ENCODE results near the gene MTTP. TPM values are rescaled to one million over a fixed set of nuclear protein-coding genes. Genes with fewer than 3 reads are reported as not detected.

MTTP gene
- total RNA-seq, 1 donor from 2014 or later: 0.74 TPM

DNA sequence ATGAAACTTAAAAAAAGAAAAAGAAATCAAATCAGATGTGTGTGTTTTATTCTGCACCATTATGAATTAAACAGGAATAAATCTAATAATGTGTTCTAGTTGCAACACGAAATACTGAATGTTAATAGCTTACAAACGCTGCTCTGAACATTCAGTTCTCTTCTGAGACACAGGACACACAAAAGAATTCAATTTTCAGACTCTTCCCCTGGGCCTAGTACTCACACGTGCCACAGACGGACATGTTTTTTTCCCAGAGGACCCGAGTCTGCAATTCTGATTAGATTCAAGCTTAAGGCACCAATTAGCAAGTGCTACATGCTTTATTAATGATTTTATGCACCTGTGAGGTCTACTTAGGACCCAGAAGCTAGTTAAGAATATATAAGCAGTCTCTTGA lies 62.5 kb downstream of the MTTP start:
- no peak for DNase-seq (ENCODE audit: low spot score)

DNA sequence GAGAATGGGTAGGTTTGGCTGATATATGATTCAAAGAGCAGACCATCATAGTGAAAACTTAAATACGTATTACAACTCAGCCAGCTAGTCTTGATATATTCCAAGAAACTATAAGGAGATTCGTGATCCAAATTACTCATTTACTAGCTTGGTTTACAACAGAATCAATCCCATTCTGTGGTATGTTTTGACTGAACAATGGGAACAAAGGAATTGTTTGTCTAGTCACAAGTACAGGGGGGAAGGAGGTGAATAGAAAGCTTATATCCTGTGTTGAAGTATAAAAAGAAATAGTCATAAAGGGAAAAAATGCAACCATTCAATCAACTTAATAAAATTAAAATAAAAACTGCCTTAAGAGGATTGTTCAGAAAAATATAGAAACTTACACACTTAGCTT lies 66.1 kb downstream of the MTTP start:
- DNase-seq (ENCODE audit: low spot score): no peak

DNA sequence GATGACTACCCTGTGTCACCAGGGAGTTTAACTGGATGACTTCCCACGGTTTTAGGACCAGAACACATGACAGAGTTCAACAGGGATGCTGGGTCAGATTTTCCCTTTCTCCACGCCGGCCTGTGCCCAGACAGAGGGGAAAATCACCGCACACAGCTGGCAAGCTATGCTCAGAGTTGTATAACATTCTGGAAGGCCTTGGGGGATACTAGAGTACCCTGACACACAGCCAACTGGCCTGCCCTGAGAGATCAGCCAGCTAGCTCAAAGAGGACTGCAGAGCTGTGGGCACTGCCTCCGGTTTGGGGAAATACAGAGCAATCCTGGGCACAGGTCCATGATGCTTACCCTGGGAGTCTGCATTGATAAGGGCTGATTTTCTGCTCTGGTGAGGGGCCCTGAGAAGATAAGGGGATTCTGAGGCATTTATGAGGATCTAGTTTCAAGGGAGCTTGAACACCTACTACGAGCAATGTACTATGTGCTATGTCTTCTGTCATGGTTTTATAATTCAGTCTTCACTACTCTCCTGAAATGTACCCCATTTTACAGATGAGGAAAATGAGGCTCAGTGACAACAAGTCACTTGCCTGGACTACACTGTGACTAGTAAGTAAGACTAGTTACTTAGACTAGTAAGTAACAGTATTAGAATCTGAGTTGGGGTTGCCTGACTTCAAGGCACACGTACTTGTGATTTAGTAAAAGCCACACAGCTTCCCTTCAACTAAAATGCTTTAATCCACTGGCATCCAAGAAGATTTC lies 68.3 kb downstream of the MTTP start:
- no peak for DNase-seq (ENCODE audit: low spot score)

DNA sequence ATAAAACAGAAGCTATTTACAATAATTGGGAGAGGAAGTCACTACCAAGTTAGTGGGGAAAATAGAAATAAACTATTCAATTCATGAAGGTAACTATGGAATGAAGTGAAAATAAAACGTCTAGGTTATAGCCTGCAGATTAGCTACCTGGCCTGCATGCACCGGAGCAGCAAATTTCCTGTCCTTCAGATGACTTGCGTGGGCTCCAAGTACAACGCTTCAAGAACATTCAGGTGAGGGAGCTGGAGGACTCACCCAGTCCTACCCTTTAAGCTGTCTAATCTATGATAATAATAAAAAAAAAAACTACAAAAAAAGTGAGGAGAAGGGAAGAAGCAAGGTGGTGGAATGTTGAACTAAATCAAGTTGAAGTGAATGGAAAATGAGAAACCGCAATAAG lies 69.8 kb downstream of the MTTP start:
- DNase-seq (ENCODE audit: low spot score): no peak

DNA sequence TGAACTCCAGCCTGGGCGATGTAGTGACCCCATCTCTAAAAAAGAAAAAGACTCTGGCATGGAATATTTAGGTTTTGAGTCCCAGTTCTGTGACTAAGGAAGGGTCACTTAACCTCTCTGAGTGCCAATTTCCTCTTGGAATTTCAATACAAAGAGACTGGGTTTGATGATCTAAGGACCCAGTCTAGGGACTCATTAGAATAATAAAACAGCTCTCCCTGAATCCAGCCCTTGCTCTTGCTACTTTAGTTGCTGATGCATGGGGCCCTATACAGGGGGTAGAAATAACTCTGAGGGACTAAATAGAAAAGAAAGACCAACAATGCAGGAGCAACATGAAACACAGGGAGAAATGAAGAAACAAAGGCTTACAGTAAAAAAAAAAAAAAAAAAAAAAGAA lies 70.4 kb downstream of the MTTP start:
- no peak for DNase-seq (ENCODE audit: low spot score)

DNA sequence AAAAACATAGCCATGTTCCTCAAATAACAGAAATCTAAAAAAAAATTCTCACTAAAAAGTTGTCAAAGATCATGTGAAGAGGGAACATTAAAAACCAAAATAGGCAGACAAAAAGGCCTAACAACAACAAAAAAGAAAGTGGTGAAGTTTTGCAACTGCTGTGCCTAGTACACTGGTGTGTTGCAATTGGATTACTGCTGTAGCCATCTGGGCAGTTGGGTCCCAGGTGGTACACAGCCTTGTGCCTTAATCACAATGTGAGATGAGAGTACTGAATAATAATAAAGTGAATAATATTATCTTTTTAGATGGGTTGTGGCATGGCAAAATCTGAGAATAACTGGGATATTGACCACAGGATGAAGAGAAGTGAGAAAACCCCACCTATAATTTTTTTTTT lies 71.0 kb downstream of the MTTP start:
- no peak for DNase-seq (ENCODE audit: low spot score)

DNA sequence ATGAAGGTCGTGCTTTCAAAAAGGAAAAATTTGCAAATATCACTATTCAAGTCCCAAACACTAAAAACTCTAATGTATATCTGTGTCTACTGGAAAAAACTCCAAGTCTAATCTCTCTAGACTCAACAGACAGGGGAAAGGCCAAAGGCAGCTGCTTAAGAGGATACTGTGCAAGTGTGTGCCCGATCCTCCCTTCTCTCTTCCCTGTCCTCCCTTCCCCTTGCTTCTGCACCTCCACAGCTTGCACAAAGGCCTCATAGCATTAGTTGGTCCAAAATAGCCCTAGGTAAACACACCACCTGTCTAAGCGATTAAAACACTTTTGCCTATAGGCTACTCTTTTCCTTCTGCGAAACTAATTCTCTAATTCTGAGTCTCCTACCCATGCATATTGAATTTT lies 72.4 kb downstream of the MTTP start:
- no peak for DNase-seq (ENCODE audit: low spot score)

DNA sequence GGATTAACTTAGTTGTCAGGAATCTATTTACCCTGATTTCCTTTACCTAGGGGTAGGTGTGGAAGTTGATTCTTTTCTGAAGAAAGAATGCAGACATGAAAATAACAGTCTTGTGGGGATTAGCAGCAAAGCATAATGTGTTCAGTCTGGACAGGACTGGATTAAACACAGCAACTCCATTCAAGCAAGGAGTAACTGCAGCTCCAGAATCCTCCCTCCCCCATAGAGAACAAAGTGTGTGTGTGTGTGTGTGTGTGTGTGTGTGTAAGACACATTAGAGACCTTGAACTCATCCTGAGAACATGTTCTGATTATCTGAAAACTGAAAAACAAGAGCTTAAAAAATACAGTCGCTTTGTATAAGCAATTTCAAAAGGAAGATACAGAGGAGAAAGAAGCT lies 73.7 kb downstream of the MTTP start:
- no peak for DNase-seq (ENCODE audit: low spot score)

DNA sequence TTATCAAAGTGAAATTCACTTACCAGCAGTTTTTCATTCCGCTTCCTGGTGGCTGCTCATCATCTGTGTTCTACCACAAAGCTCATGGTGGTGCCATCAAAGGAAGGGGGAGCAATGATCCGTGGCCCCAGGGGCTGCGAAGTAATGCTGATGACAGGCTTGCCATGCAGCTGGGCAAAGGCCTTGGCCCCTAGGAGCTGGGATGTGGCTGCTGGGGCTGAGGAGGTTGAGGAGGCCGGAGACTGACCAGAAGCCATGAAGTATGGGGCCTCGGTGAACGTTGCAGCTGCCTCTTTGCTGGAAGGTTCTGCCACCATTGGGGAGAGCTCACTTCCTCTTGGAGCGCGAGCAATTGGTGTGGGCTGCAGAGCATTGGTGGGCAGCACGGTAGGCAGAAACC lies 74.6 kb downstream of the MTTP start:
- no peak for DNase-seq (ENCODE audit: low spot score)

DNA sequence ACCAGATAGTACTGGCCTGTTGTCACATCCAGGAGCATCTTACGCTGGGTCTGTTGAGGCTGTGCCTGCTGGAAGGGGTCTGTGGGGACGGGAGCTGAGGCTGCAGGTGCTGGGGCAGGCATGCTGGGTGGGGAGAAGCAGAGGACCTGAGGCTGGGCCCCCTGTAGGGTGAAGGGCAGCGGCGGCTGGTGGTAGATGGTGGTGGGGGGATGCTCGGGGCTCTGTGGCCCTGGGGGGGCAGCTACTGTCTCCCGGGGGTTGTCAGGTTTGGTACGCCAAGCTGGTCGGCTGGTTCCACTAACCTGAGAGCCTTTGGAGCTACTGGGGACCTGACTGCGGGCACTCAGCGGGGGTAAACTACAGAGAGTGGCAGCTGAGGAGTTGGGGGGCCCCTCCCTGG lies 75.2 kb downstream of the MTTP start:
- DNase-seq (ENCODE audit: low spot score): no peak

DNA sequence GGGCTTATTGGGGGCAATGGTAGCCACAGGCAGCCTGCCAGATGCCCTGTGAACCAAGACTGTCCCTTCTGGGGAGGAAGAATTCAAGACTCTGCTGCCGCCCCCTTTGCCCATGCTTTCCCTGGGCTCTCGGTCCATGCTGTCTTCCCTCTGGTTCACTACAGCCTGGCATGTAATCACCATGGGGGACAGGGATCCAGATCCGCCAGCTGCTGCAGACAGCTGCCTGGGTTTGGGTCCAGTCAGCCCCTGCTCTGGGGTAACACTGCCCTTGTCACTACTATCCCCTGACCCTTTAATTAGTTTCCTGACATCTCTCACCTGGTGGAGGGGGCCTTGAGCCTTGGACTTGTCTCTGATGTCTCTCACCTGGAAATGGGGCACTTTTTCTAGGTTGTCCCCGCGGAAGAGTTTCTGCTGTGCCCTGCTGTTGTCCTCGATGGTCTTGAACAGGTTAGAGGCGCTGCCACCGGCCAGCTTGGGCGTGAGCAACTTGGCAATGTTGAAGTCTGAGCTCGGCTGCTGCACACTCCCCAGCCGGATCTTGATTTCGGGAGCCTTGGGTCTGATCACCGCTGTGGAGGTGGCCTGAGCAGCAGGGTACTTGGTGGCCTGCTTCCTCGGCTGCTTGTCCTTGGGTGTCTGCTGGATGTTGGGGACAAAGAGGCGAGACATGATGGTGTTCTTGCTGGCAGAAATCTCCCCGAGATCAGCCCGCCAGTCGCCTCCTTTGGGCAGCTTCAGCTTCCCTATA lies 76.6 kb downstream of the MTTP start:
- no peak for DNase-seq (ENCODE audit: low spot score)

DNA sequence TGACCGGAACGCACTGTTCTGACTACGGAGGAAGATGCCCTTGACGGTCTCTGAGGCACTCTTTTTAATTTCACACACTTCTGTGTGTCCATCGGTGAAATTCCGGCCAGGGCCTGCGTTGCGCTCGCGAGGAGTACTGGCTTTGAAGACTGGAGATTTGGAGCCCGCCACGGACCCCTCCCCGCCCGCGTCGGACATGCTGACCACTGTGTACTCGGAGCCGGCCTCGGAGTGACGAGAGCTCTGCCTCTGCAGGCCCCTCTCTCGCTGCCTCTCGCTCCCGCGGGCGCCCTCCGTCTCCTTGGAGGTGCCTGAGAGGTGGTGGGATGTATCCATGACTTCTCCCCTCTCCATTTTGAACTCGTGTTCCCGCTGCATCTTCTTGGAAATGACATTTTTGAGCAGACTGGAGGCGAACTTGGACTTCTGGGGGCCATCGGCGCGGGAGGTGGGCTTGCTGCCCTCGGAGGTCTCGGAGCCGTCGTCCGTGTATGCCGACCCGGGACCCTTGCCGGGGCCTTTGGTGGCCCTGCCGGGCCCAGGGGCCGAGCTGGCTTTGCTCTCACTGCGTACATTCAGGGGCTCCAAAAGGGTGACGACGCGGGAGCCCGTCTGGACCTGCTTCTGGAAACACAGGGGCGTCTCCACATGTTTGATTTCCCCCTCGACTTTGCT lies 77.3 kb downstream of the MTTP start:
- DNase-seq (ENCODE audit: low spot score): no peak

DNA sequence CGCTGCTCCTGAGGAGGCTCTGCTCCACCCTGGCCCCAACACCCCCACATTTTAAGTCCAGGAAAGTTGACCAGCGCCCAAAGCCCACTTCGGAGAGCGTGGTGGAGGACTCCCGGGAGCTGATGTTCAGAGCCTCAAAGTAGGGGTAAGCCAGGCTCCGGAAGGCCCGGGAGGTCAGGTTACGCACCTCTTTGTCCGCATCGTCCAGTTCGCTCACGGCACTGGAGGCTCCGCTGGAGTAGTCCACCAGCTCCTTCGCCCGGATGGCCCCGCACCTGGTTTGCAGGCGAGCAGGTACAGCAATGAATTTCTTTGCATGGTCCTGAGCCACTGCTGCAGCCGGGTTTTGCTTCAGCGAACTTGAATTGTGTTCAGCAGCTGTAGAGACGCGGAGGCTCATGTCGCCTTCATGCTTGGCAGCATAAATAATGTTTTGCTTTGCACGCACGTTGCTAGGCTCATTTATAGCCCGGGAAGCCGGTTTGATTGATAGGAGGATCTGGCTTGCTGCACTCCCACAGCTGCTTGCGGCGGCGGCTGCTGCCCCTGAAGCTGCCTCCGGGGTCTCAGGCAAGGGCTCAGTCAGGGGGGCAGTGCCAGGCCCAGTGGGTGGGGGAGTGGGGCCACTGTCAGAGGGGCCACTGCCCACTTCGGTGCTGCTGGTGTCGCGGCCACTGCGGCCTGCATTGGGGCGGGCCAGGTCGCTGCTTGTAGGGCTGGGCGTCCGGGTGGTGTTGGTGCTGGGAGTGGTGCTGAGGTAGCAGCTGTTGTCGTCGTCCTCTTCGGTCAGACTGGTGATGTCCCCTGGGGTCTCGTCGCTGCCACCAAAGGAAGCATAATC lies 78.2 kb downstream of the MTTP start:
- no peak for DNase-seq (ENCODE audit: low spot score)

DNA sequence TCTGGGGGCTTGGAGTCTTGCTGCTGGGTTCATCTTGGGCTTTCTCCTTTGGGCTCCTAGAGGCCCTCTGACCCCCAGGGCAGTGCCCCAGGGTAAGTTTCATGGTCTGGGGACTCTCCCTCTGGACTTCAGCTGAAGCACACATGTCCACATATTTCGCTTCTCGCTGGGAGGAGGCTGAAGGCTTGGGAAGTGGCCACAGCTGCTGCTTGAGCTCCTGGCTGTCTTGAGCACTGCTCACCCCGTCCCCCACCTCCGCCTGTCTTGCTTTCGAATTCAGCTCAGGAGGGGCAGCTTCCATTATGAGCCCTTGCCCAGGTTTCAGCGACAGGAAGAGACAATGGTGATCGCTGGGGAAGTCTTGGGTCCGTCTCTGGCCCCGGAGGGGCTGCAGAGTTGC lies 79.3 kb downstream of the MTTP start:
- no peak for DNase-seq (ENCODE audit: low spot score)

DNA sequence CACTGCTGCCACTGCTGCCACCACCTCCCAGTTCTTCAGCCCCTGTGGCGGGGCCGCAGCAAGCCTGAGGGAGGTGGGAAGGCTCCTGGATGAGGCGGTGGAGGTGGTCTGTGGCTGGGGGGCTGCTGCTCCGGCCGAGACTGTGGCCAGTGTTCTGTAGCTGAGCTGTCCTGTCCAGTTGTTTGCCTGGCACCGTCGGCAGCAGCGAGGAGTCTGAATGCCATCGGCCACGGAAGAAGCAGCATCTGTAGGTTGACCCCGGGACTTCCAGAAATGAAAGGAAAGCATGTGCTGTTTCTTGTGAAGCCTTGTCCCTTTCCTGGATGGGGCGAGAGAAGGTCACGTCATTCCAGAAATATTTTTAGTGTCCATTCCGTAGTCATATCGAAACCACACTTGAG lies 79.7 kb downstream of the MTTP start:
- no peak for DNase-seq (ENCODE audit: low spot score)

DNA sequence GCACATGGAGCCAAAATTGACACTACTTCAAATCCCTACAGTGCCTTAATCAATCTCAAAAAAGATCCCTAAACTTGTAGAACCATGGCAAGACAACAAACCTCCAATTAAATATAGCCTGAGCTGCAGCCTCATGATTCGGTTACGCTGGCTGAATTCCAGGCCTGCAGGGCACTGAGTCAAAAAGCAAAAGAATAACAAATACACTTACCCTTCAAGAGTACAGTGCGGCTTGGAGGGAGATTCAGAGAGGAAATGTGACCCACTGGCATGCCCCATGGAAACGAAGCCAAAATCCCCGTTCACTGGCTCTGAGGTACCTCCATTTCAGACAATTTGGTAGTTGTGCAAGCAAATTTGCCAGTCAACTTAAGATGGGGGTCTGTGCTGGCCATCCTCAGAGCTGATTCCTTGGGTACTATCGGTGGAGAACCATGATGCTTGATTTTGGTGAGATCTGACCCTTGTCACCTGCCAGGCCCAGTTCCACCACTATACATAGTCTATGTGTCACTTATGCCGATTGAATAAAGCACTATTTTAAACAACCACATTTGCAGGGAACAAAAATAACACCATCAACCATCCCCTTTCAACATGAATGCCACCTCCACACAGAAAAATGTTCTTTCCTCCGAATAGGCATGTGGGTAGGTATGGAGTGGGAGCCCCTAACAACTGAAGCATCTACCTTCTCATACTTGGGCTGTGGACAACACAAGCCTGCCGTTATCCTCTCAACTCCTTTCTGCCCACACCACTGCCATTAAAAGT lies 80.9 kb downstream of the MTTP start:
- no peak for DNase-seq (ENCODE audit: low spot score)

DNA sequence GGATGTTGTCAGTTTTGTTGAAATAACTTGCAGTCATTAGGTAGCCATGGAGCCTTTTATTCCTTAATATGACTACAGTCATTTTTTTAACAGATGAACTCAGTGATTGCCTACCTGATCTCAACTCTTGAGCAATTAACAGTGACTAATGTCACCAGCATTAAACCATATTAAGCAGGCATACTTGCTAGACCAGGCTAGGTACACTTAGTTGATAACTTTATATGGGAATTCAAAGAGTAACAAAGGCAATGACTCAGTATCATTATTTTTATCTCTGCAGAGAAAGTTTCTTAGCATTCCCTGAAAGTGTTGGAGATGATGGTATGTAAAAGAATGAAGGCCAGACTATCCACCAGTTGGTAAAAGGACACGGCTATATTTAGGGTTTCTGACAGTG lies 83.2 kb downstream of the MTTP start, which contains the start of gene C4orf54:
TSS of gene C4orf54 (minus strand) at position 31 of the 400 bp plus-strand sequence. CDS start 3,180 bp downstream, outside the sequence.
- no peak for DNase-seq (ENCODE audit: low spot score)

DNA sequence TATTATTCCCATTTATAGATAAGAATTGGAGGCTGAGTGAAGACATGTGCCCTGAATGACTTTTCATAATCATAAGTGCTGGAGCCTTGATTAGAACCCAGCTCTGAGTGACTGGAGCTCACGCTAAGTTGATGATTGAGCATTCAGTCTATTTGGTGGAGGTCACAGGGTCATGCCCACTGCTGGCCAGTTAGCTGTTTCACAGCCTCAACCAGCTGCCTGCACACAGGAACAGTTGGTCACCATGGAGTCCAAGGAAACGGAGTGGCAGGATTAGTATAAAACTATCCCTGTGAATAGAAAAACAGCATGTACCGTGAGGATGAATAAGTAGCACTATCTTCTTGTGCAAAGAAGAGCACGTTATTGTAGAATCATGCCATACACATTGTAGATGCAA lies 84.0 kb downstream of the MTTP start:
- no peak for DNase-seq (ENCODE audit: low spot score)

DNA sequence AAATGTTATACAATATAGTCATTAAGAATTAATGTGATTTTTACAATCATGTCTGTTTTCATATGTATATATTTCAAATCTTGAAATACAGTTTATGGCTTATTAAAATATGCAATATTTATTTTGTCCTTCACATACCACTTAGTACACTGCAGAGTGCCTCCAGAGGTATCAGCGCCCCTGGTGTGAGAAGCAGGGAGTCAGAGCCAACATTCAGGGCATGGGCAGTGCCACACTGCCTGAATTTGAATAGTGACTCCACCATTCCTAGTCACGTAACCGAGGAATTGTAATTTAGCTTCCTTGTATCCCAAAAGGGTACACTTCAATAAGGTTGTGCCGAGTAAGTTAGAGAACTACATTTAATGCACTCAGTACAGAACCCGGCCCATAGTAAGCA lies 87.3 kb downstream of the MTTP start:
- DNase-seq (ENCODE audit: low spot score): no peak

DNA sequence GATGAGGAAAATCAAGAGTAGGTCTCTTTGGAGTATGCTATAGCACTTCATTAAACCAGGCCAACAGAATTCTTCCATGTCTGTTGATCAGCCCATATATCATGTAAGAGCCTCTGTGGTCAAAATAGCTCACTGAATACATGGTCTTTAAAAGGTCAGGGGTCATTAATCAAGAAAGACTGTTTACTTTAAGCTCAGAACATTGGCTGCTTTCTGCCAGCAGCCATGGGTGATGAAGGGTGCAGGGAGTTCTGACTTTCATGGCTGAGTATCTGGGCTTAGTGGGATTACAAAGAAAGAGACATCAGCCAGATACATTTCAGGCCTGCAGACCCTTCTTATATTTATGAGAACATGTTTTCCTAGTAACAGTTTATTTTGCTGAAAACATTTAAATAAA lies 90.1 kb downstream of the MTTP start:
- DNase-seq (ENCODE audit: low spot score): no peak

DNA sequence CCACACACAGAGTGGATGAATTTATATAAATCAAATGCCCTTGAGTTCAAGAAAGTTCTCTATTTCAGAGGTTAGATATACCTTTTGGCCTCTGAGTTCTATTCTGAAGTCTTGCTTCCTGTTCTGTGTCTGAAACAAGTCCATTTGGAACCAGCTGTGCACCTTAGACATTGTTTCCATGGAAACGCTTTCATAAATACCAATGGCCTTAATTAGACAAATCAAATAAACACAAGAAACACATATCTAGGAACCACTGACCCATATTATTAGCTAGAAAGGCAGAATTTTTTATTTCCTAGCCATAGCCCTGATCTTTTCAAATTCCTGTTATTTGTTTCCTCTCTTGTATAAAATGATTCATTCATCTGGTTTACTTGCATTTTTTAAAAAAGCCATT lies 91.4 kb downstream of the MTTP start:
- no peak for DNase-seq (ENCODE audit: low spot score)
